ENCODE results near the gene SLC49A3. TPM values are rescaled to one million over a fixed set of nuclear protein-coding genes. Genes with fewer than 3 reads are reported as not detected.

SLC49A3 gene
- total and polyA plus RNA-seq, 3 experiments from 2014 or later = 0.52 to 1.1 (median 0.80) TPM

Other genes with a start within 250 kb of the SLC49A3 start
- gene ZNF721, start 190.0 kb downstream of the SLC49A3 start, total RNA-seq = 10 to 100 TPM; 31.1 to 31.5 TPM
- gene ZNF721, start 190.0 kb downstream of the SLC49A3 start, polyA plus RNA-seq = 42.1 TPM
- 10 to 100 TPM; 38.1 to 43.8 TPM for gene PIGG, start 189.9 kb downstream of the SLC49A3 start, total RNA-seq
- gene PIGG, start 189.9 kb downstream of the SLC49A3 start, polyA plus RNA-seq = 26.9 TPM
- not detected for gene TMEM271, start 112.9 kb downstream of the SLC49A3 start, total RNA-seq
- gene TMEM271, start 112.9 kb downstream of the SLC49A3 start, polyA plus RNA-seq = not detected
- 10 to 100 TPM in 1 of 2 experiments, 1 to 10 TPM in 1; 9.3 to 10.1 TPM for gene PDE6B, start 63.6 kb downstream of the SLC49A3 start, total RNA-seq
- 21.5 TPM for gene PDE6B, start 63.6 kb downstream of the SLC49A3 start, polyA plus RNA-seq
- 100 to 1,000 TPM; 284 to 291 TPM for gene ATP5ME, start 14.9 kb downstream of the SLC49A3 start, total RNA-seq
- 441 TPM for gene ATP5ME, start 14.9 kb downstream of the SLC49A3 start, polyA plus RNA-seq
- 10 to 100 TPM; 17.1 to 19.5 TPM for gene MYL5, start 14.6 kb downstream of the SLC49A3 start, total RNA-seq
- 5.2 TPM for gene MYL5, start 14.6 kb downstream of the SLC49A3 start, polyA plus RNA-seq
- gene PCGF3, start 16.7 kb upstream of the SLC49A3 start, total RNA-seq = 10 to 100 TPM; 24.7 to 26.1 TPM
- gene PCGF3, start 16.7 kb upstream of the SLC49A3 start, polyA plus RNA-seq = 4.8 TPM
- under 1 TPM; 0.13 to 0.16 TPM for gene CPLX1, start 137.0 kb upstream of the SLC49A3 start, total RNA-seq
- gene CPLX1, start 137.0 kb upstream of the SLC49A3 start, polyA plus RNA-seq = not detected
- 100 to 1,000 TPM; 112 to 118 TPM for gene GAK, start 243.2 kb upstream of the SLC49A3 start, total RNA-seq
- gene GAK, start 243.2 kb upstream of the SLC49A3 start, polyA plus RNA-seq = 82.9 TPM
- 10 to 100 TPM; 17.6 to 21.5 TPM for gene TMEM175, start 243.3 kb upstream of the SLC49A3 start, total RNA-seq
- 16.9 TPM for gene TMEM175, start 243.3 kb upstream of the SLC49A3 start, polyA plus RNA-seq